ENCODE data around the gene CDK13. TPM values are rescaled to one million over a fixed set of nuclear protein-coding genes. Genes with fewer than 3 reads are reported as not detected.

Gene CDK13
- total and polyA plus RNA-seq, 9 of the 15 experiments (the other 6 are each of a cell fraction or from before 2014, with no cell fraction given): 9.8 to 46.1 (median 32.4) TPM

- TF ChIP-seq ZMIZ1 (IDR thresholded peaks at IDR 0.05; ENCODE audit: low read depth in 2 of 2, low read length in 2 of 2): 0 out of 4 replicates have a peak, but pooled peaks of 1 of the 2 experiments have one; percentile 7
- TF ChIP-seq TOE1 (IDR thresholded peaks at IDR 0.05; ENCODE audit: borderline replicate concordance): peak; percentile 92
- TF ChIP-seq TOE1 (CRISPR knock-in tag; IDR thresholded peaks at IDR 0.05; ENCODE audit: borderline replicate concordance, low read depth): no peak
- peak; percentile 60; the same call in 1 of the 2 replicates for TF ChIP-seq NFRKB (IDR thresholded peaks at IDR 0.05; ENCODE audit: low read depth)
- peak; percentile 82; the same call in 1 of the 2 replicates for TF ChIP-seq ZHX1 (conservative IDR thresholded peaks at IDR 0.05; ENCODE audit: low read length)
- TF ChIP-seq CREB1 (IDR thresholded peaks at IDR 0.05): 0 out of 2 replicates have a peak, but pooled peaks have one; percentile 21
- peak; percentile 59; the same call in 1 of the 2 replicates for TF ChIP-seq CREB1 (CRISPR knock-in tag; IDR thresholded peaks at IDR 0.05)
- TF ChIP-seq ZNF780A (CRISPR knock-in tag; IDR thresholded peaks at IDR 0.05): 0 out of 2 replicates have a peak, but pooled peaks have one; percentile 28
- TF ChIP-seq TCF7 (IDR thresholded peaks at IDR 0.05; ENCODE audit: borderline replicate concordance): 0 out of 2 replicates have a peak, but pooled peaks have one; percentile 60
- TF ChIP-seq NBN (IDR thresholded peaks at IDR 0.05; ENCODE audit: low read depth): peak; percentile 94
- peak; percentile 95 for TF ChIP-seq SP1 (CRISPR knock-in tag; IDR thresholded peaks at IDR 0.05)
- TF ChIP-seq SMAD4 (CRISPR knock-in tag; conservative IDR thresholded peaks at IDR 0.05): peak; percentile 78
- TF ChIP-seq NR3C1 (CRISPR knock-in tag; IDR thresholded peaks at IDR 0.05): peak; percentile 82
- TF ChIP-seq ZBTB1 (CRISPR knock-in tag; IDR thresholded peaks at IDR 0.05; ENCODE audit: borderline replicate concordance, low read depth): no peak
- peak; percentile 100 for TF ChIP-seq KLF13 (tag; IDR thresholded peaks at IDR 0.05; ENCODE audit: borderline replicate concordance, low read depth)
- TF ChIP-seq TRIM28 (IDR thresholded peaks at IDR 0.05): peak; percentile 75
- peak; percentile 81; the same call in 1 of the 2 replicates for TF ChIP-seq ZC3H11A (IDR thresholded peaks at IDR 0.05; ENCODE audit: low read depth, low read length)
- no peak; the same call in 1 of the 2 replicates for TF ChIP-seq ETV5 (CRISPR knock-in tag; IDR thresholded peaks at IDR 0.05; ENCODE audit: low read depth)
Measured at GRCh38 chr7:40134428-40135316, 184.6 kb downstream of the CDK13 start, which contains the start of the genes MPLKIP and SUGCT (continued).
